ENCODE results near the gene CERS4.

CERS4 gene

DNA sequence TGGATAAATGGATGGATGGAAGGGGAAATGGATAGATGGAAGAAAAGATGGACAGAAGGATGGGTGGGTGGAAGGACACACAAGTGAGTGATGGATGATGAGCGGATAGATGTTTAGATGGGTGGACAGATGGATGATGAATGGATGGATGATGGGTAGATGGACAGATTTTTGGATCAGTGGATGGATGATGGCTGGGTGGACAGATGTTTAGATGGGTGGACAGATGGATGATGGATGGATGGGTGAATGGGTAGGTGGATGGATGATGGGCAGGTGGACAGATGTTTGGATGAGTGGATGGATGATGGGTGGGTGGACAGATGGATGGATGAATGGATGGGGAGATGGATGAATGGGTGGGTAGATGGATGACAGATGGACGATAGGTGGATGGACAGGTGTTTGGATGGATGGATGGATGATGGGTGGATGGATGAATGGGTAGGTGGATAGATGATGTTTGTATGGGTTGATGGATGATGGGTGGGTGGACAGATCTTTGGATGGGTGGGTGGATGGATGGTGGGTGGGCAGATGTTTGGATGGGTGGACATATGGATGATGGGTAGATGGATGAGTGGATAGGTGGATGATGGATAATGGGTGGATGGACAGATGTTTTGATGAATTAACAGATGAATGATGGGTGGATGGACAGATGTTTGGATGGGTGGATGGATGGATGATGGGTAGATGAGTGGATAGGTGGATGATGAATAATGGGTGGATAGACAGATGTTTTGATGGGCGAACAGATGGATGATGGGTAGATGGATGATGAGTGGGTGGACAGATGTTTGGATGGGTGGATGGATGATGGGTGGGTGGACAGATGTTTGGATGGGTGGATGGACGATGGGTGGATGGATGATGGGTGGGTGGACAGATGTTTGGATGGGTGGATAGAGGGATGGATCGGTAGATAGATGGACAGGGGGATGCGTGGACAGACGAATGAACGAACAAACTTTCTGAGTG, 39.5 kb downstream of the CERS4 start:
- no peaks in the 10 kb centered on the region for H3K9me3 ChIP-seq (ENCODE audit: insufficient read depth, low read length)
- no peaks in the 10 kb centered on the region for H3F3A ChIP-seq (ENCODE audit: insufficient read depth)
- H2AFZ ChIP-seq (ENCODE audit: low read depth, low read length, severe bottlenecking), result no peak overlapping the region
- H3K4me3 ChIP-seq (ENCODE audit: insufficient read depth, low read length, poor library complexity, severe bottlenecking), result no peak overlapping the region
- no peak overlapping the region for H3K9ac ChIP-seq (ENCODE audit: low read length)
- no peaks in the 10 kb centered on the region for H3K79me2 ChIP-seq (ENCODE audit: insufficient read depth, low read length)
- no peaks in the 10 kb centered on the region for H3K27me3 ChIP-seq (ENCODE audit: low read length)
- H3K9me2 ChIP-seq (replicated peaks; ENCODE audit: insufficient read depth, low read length), result no peaks in the 10 kb centered on the region
- H3K36me3 ChIP-seq (ENCODE audit: low read length), result no peaks in the 10 kb centered on the region
- no peak overlapping the region for H3K4me2 ChIP-seq (ENCODE audit: low read depth, low read length, poor library complexity, severe bottlenecking)
- TF ChIP-seq, protein P1, sequence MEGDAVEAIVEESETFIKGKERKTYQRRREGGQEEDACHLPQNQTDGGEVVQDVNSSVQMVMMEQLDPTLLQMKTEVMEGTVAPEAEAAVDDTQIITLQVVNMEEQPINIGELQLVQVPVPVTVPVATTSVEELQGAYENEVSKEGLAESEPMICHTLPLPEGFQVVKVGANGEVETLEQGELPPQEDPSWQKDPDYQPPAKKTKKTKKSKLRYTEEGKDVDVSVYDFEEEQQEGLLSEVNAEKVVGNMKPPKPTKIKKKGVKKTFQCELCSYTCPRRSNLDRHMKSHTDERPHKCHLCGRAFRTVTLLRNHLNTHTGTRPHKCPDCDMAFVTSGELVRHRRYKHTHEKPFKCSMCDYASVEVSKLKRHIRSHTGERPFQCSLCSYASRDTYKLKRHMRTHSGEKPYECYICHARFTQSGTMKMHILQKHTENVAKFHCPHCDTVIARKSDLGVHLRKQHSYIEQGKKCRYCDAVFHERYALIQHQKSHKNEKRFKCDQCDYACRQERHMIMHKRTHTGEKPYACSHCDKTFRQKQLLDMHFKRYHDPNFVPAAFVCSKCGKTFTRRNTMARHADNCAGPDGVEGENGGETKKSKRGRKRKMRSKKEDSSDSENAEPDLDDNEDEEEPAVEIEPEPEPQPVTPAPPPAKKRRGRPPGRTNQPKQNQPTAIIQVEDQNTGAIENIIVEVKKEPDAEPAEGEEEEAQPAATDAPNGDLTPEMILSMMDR (IDR thresholded peaks at IDR 0.05; ENCODE audit: insufficient read depth, low read length, poor library complexity, severe bottlenecking), result no peak
- no peak for TF ChIP-seq EZH2phosphoT487 (conservative IDR thresholded peaks at IDR 0.05; ENCODE audit: low read length)
- H4K20me1 ChIP-seq (ENCODE audit: low read depth, low read length), result no peaks in the 10 kb centered on the region
- no peak overlapping the region for H3K27ac ChIP-seq (ENCODE audit: low read depth, low read length)

DNA sequence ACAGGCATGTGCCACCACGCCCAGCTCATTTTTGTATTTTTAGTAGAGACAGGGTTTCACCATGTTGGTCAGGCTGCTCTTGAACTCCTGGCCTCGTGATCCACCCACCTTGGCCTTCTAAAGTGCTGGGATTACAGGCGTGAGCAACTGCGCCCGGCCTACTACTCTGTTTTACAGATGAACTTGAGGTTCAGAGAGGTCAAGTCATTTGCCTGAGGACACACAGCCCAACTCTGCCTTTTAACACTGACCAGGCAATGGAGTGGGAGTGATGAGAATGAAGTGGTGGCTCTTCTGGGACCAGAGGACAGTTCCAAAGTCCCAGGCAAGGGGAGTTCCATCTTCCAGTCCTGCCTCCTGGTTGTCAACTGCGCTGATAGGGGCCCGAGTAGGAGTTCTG, 41.4 kb downstream of the CERS4 start:
- no peaks in the 10 kb centered on the region for H3F3A ChIP-seq (ENCODE audit: insufficient read depth)
- H4K20me1 ChIP-seq (ENCODE audit: low read depth, low read length), result no peaks in the 10 kb centered on the region
- no peaks in the 10 kb centered on the region for H3K27me3 ChIP-seq (ENCODE audit: low read length)
- H3K27ac ChIP-seq (ENCODE audit: low read depth, low read length), result no peak overlapping the region
- TF ChIP-seq, protein P1 (IDR thresholded peaks at IDR 0.05; ENCODE audit: insufficient read depth, low read length, poor library complexity, severe bottlenecking), result no peak
- no peak for TF ChIP-seq EZH2phosphoT487 (conservative IDR thresholded peaks at IDR 0.05; ENCODE audit: low read length)
- H3K4me3 ChIP-seq (ENCODE audit: insufficient read depth, low read length, poor library complexity, severe bottlenecking), result no peak overlapping the region
- H3K79me2 ChIP-seq (ENCODE audit: insufficient read depth, low read length), result no peaks in the 10 kb centered on the region
- no peak overlapping the region for H3K9ac ChIP-seq (ENCODE audit: low read length)
- no peaks in the 10 kb centered on the region for H3K9me2 ChIP-seq (replicated peaks; ENCODE audit: insufficient read depth, low read length)
- no peak overlapping the region for H2AFZ ChIP-seq (ENCODE audit: low read depth, low read length, severe bottlenecking)
- H3K36me3 ChIP-seq (ENCODE audit: low read length), result no peaks in the 10 kb centered on the region
- no peak overlapping the region for H3K4me2 ChIP-seq (ENCODE audit: low read depth, low read length, poor library complexity, severe bottlenecking)
- no peaks in the 10 kb centered on the region for H3K9me3 ChIP-seq (ENCODE audit: insufficient read depth, low read length)

DNA sequence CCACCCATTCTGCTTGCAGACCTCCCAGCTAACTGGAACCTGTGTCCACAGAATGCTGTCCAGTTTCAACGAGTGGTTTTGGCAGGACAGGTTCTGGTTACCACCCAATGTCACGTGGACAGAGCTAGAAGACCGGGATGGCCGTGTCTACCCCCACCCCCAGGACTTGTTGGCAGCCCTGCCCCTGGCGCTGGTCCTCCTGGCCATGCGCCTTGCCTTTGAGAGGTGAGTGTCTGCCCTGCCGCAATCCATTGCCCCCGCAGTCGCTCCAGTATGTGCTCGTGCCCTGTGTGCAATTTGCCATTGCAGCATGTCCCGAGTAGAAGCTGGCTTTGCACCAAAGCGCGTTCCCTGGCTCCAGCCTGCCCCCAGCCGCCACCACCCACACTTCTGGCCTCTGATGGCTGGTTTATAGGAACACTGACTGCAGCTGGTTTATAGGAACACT, 41.9 kb downstream of the CERS4 start:
- TF ChIP-seq, protein P1 (IDR thresholded peaks at IDR 0.05; ENCODE audit: insufficient read depth, low read length, poor library complexity, severe bottlenecking), result no peak
- TF ChIP-seq EZH2phosphoT487 (conservative IDR thresholded peaks at IDR 0.05; ENCODE audit: low read length), result no peak
- Histone ChIP-seq H2AFZ (ENCODE audit: low read depth, low read length, severe bottlenecking) (no peak overlapping the region), H3F3A (ENCODE audit: insufficient read depth) (no peaks in the 10 kb centered on the region), H3K9me2 (replicated peaks; ENCODE audit: insufficient read depth, low read length) (no peaks in the 10 kb centered on the region), H3K36me3 (ENCODE audit: low read length) (no peaks in the 10 kb centered on the region), H4K20me1 (ENCODE audit: low read depth, low read length) (no peaks in the 10 kb centered on the region), H3K4me2 (ENCODE audit: low read depth, low read length, poor library complexity, severe bottlenecking) (no peak overlapping the region), H3K27me3 (ENCODE audit: low read length) (no peaks in the 10 kb centered on the region), H3K9ac (ENCODE audit: low read length) (no peak overlapping the region), H3K9me3 (ENCODE audit: insufficient read depth, low read length) (no peaks in the 10 kb centered on the region), H3K27ac (ENCODE audit: low read depth, low read length) (no peak overlapping the region), H3K4me3 (ENCODE audit: insufficient read depth, low read length, poor library complexity, severe bottlenecking) (no peak overlapping the region), H3K79me2 (ENCODE audit: insufficient read depth, low read length) (no peaks in the 10 kb centered on the region)

All from SU-DHL-6 (cell line).